Right lobe of liver (tissue), 6 donors: ENCODE measurements around the gene IL22. TPM values are rescaled to one million over a fixed set of nuclear protein-coding genes. Genes with fewer than 3 reads are reported as not detected.

Experiments used
- ATAC-seq, 4 donors: fragments of 200-7000 bp; cut with Tn5 transposase; one replicate each; pipeline ENCODE4 v1.9.1; 2020; ENCODE audit warnings: mild to moderate bottlenecking in 4 of 4, moderate library complexity in 4 of 4
- DNase-seq, 3 donors: peaks; one replicate each; pipeline ENCODE4 v3.0.0-alpha.2; 2020
- H3K27ac ChIP-seq, 3 donors: fragments of 200-600 bp; one replicate each; pipeline ENCODE4 v1.8.0; 2022
- H3K27me3 ChIP-seq, 2 donors: fragments of 200-600 bp; one replicate each; pipeline ENCODE4 v1.8.0; 2022
- H3K36me3 ChIP-seq, 4 donors: fragments of 200-600 bp; sonication (generic) in 1 of 4; one replicate each; pipeline versions ENCODE4 v1.5.1 to v1.8.0; 2017 to 2022; ENCODE audit warnings: control low read depth in 1 of 4
- H3K4me1 ChIP-seq, 4 donors: fragments of 200-600 bp; sonication (generic) in 1 of 4; one replicate each; pipeline versions ENCODE4 v1.5.1 to v1.8.0; 2017 to 2022; ENCODE audit warnings: control low read depth in 1 of 4
- H3K4me3 ChIP-seq, 3 donors: fragments of 200-600 bp; one replicate each; pipeline ENCODE4 v1.8.0; 2022
- H3K9me3 ChIP-seq, 4 donors: fragments of 200-600 bp; sonication (generic) in 1 of 4; one replicate each; pipeline versions ENCODE4 v1.5.1 to v1.8.0; 2017 to 2022; ENCODE audit warnings: control low read depth in 1 of 4
- CTCF ChIP-seq, 4 donors: fragments of 200-600 bp in 3 of 4; fragments of 450-650 bp in 1 of 4; IDR thresholded peaks; one replicate each; pipeline versions ENCODE4 v1.5.1 to v1.8.0; 2016 to 2022; ENCODE audit warnings: antibody characterized with exemption in 4 of 4, mild to moderate bottlenecking in 2 of 4
- POLR2A ChIP-seq: fragments of 450-650 bp; IDR thresholded peaks from one replicate; pipeline ENCODE4 v1.6.1; 2017; ENCODE audit warnings: antibody characterized with exemption, mild to moderate bottlenecking
- WGBS: methylation state at CpG from one replicate; pipeline ENCODE4 v1.1.6; 2018; ENCODE audit warnings: low coverage, low lambda C conversion rate; ENCODE audit not compliant: insufficient coverage; ENCODE audit errors: missing lambda C conversion rate; 5-methylcytosine and 5-hydroxymethylcytosine counted together
- intact Hi-C, 2 donors: fragments of 100-400 bp; cut with DNase I; formaldehyde crosslinking; loops; one replicate each; pipeline versions ENCODE4 v1.11.2 to v1.14.1; 2022
- total RNA-seq, 6 experiments: library from RNA; depleted of rRNA in 2 of 6; stranded (reverse); fragments of >200 nt in 2 of 6; fragmentation: NEBNext Ultra II Directional in 3 of 6; extraction: Animal tissue kit (Norgen Biotek cat#: 25700) in 3 of 6; gene quantifications; one replicate each; pipeline versions ENCODE4 v1.1.0 to v1.2.4, GENCODE V29; 2016 to 2023
- donor health status: DM: no; HTN: yes; CAD: no.
- donor health status: DM: no; HTN: no; CAD: no.
- donor health status: DM: no; HTN: no; CAD: no.
- donor health status: DM: no; HTN: yes; CAD: no.
- donor health status: DM: no; HTN: yes; CAD: no.

IL22 gene
- total RNA-seq, 6 experiments from 2014 or later: not detected

DNA sequence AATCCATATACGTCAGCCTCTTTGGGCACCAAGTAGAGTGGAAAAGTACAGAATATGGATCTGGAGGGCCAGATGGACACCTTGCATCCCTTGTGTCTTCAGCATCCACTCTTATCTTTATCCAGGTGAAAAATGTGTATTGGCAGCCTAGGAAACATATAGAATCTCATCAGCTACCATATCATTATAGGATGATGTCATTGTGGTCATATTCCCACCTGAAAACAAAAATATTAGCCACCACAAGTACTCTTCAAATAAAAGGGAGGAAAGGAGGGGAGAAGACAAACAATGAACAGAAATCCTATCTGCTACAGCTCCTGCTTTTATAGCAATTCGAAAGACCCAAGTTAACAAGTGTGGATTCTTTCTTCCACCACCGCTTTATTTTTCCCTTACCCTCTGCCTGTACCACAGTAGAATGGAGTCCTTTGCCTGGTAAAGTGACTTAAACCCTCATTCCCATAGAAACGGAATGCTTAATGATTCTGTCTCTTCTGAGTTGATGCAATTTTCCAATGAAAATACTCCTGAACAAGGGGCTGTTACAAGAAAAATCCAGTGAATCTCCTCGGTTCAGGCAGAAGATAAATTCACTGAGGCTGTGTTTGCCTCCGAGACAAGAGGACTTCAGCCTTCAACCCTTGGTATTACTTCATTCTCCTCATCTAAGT is 14.0 kb downstream of the IL22 start:
- WGBS: 82% methylated on average over 6 of the region's 6 CpGs
- intact Hi-C loops: loop anchor here (10.0 kb wide), 2 partner anchors 65 to 75 kb away; no protein-coding TSS in a partner anchor

DNA sequence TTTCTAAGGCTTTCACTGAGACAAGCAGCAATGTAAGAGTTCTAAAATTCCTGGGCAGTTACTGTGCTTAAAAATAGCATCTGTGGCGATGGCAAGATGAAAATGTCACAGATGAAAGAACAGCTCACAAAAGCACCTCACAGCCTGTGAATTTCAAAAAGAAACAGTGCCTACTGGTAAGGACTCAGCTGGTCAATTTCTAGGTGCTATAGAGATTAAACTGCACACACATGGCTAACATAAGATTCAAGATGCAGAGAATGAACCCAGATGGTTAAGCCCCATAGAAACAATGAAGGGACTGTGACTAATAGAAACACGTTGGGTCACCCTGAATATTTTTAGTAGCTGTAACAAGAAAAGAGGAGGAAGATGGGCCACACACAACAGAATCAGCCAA is 15.8 kb downstream of the IL22 start:
- DNase-seq (no peak), ATAC-seq (no peak)
- intact Hi-C loops: loop anchor here (10.0 kb wide), 2 partner anchors 67 to 77 kb away; no protein-coding TSS in a partner anchor
- 50% methylated on average over 2 of the region's 2 CpGs for WGBS
- no peaks in the 10 kb centered on the region for H3K9me3 ChIP-seq
- TF ChIP-seq POLR2A (no peak), CTCF (IDR thresholded peaks at IDR 0.05) (no peak)
- H3K27ac ChIP-seq: no peak overlapping the region
- no peak overlapping the region for H3K4me3 ChIP-seq
- no peaks in the 10 kb centered on the region for H3K27me3 ChIP-seq
- no peaks in the 10 kb centered on the region for H3K4me1 ChIP-seq
- no peaks in the 10 kb centered on the region for H3K36me3 ChIP-seq

More for the DNA sequence above, 14.0 kb downstream of the IL22 start:
- DNase-seq: no peak
- no peaks in the 10 kb centered on the region for H3K27me3 ChIP-seq
- no peak overlapping the region for H3K27ac ChIP-seq
- no peak for TF ChIP-seq CTCF (IDR thresholded peaks at IDR 0.05)
- no peak for TF ChIP-seq POLR2A
- no peaks in the 10 kb centered on the region for H3K9me3 ChIP-seq
- no peak overlapping the region for H3K4me3 ChIP-seq
- no peak for ATAC-seq
- H3K36me3 ChIP-seq: no peaks in the 10 kb centered on the region
- H3K4me1 ChIP-seq: no peaks in the 10 kb centered on the region

- no peak for DNase-seq
- WGBS: 29% methylated on average over 1 of the region's 2 CpGs
- TF ChIP-seq POLR2A: no peak
- no peak for TF ChIP-seq CTCF (IDR thresholded peaks at IDR 0.05)
- Histone ChIP-seq H3K36me3 (no peaks in the 10 kb centered on the region), H3K27ac (peak overlapping the region; percentile 23 to 43 (median 34)), H3K9me3 (no peaks in the 10 kb centered on the region), H3K4me3 (peak overlapping the region; percentile 24 to 48 (median 42)), H3K4me1 (no peaks in the 10 kb centered on the region), H3K27me3 (no peaks in the 10 kb centered on the region)
- intact Hi-C loops: loop anchor here (10.0 kb wide), 2 partner anchors 68 to 78 kb away; no protein-coding TSS in a partner anchor
- peak; percentile 5 to 47 (median 23) for ATAC-seq
Observed at GRCh38 chr12:68237078-68237477, 16.3 kb downstream of the IL22 start.

GRCh38 chr12:68236421-68237059 is 16.9 kb downstream of the IL22 start:
- Histone ChIP-seq H3K27me3 (no peaks in the 10 kb centered on the region), H3K4me1 (no peaks in the 10 kb centered on the region), H3K4me3 (peak overlapping the region; percentile 24 to 48 (median 42)), H3K9me3 (no peaks in the 10 kb centered on the region), H3K27ac (peak overlapping the region; percentile 23 to 43 (median 34)), H3K36me3 (no peaks in the 10 kb centered on the region)
- intact Hi-C loops: loop anchor here (10.0 kb wide), 2 partner anchors 68 to 78 kb away; no protein-coding TSS in a partner anchor
- 26% methylated on average over 7 of the region's 8 CpGs for WGBS
- no peak for TF ChIP-seq POLR2A
- peak in 3 of 4 donors; percentile 10 to 40 (median 24) for TF ChIP-seq CTCF (IDR thresholded peaks at IDR 0.05)
- ATAC-seq: peak; percentile 91 to 94 (median 93)
- peak in 2 of 3 donors; percentile 23 to 45 for DNase-seq
